Ureter (tissue), 1 donor: ENCODE results near the gene PCMT1. TPM values are rescaled to one million over a fixed set of nuclear protein-coding genes. Genes with fewer than 3 reads are reported as not detected.
"Not testable (repeated sequence)": the region's sequence is repeated elsewhere in the genome, so short reads cannot be mapped to it uniquely, and the experiment has no call there.

Source experiments
- DNase-seq: peaks from one replicate; pipeline ENCODE4 v3.0.0-alpha.2; 2020; ENCODE audit warnings: low spot score
- total RNA-seq: library from RNA; stranded (reverse); gene quantifications from one replicate; pipeline ENCODE4 v1.2.4, GENCODE V29; 2023
- donor health status: DM: yes; HTN: yes; CAD: no.

PCMT1 gene
- 56.0 TPM for total RNA-seq

- peak; percentile 88 for DNase-seq
These were observed at the start of gene PCMT1 for GRCh38 chr6:149749594-149750135. Gene PCMT1, plus strand, starts transcription at chr6:149749741. Its CDS starts 161 bp downstream, at chr6:149749902.

DNA sequence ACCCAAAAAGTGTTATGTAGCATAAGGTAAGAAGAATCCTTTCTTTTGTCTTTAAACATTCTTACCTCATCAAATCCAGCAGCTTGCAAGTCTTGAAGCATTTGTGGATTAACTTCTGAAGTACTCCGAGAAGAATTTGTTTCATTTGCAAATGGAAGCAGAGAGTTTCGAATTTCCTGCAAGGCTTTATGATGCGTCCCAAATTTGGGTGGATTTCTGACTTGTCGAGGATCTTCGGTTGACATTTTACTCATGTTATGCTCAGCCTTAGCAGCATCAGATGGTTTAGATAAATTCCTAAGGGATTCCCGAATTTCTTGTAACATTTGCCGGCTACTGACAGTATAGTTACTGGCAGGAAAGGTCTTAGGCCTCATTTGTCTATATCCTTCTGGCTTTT lies 47.8 kb upstream of the PCMT1 start:
- DNase-seq: no peak

DNA sequence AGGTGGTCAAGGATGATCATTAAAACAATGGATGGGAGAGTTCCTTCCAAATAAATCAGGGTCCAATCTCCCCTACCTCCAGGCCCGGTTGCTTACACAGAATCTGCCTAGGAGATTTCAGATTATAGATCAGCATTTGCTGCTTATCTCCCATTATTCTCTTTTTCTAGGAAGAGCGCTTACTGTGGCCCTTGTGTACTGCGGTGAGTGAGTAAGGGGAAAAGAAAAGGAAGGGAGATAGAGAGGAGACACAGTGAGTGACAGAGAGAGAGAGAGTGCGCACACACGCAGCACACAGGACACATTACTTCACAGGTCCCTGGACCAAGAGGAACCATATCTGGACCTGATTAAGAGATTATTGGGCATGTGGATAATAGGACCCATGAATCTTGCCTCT lies 37.8 kb upstream of the PCMT1 start:
- DNase-seq: no peak

GRCh38 chr6:149714442-149714841 lies 35.1 kb upstream of the PCMT1 start:
- DNase-seq: no peak

GRCh38 chr6:149716181-149716963 lies 33.2 kb upstream of the PCMT1 start:
- DNase-seq: no peak

DNA sequence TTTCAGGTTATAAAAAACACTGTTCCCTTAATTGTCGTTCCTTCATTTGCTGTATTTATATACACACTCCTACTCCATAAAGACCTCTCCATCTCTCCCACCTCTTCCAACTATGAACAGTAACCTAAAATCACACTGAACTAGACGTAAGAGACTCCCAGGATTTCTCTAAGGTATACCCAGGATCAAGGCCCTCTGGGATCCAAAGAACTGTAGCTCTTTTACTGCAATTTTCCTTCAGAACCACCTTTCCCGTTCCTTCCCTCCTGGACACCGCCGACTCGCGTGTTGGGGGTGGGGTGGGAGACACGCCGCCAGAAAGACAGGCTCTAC lies 32.3 kb upstream of the PCMT1 start:
- no peak for DNase-seq

GRCh38 chr6:149717588-149718458 lies 31.7 kb upstream of the PCMT1 start, which contains the start of gene LATS1:
Gene LATS1, minus strand, starts transcription at chr6:149718101. Its CDS starts 15,975 bp downstream, at chr6:149702126.
- peak; percentile 92 for DNase-seq

DNA sequence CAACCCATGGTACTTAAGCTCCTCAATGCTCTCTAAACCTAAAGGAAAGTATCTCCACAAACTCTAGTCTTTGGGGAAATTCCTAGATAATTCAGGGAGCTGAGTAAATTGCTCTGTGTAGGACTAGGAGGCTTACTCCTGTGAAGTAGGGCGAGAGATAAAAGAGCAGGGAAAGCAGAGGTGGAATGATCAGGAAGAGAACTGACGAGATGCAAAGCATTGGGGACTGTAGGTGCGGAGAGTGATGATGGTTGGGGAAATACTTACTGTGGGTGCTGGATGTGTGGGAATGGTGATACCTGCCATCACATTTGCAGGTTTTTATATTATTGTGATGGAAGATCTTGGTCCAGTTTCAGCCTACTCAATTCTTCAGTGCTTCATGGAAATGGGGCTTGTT lies 30.0 kb upstream of the PCMT1 start:
- DNase-seq: no peak

DNA sequence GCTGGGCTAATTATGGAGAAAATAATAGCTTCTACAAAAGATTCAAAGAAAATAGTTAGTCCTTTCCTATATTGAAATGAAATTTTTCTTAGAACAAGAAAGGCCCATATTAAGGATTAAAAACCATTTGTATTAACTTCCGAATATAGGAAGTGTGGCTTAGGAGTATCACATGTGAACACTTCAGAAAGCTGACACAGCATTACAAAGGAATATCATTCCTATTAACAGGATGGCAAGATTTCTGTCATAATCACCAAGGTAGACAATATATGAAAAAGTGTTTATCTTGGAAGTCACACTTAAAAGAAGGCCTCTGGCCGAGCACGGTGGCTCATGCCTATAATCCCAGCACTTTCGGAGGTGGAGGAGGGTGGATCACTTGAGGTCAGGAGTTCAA lies 26.3 kb upstream of the PCMT1 start:
- DNase-seq: no peak

DNA sequence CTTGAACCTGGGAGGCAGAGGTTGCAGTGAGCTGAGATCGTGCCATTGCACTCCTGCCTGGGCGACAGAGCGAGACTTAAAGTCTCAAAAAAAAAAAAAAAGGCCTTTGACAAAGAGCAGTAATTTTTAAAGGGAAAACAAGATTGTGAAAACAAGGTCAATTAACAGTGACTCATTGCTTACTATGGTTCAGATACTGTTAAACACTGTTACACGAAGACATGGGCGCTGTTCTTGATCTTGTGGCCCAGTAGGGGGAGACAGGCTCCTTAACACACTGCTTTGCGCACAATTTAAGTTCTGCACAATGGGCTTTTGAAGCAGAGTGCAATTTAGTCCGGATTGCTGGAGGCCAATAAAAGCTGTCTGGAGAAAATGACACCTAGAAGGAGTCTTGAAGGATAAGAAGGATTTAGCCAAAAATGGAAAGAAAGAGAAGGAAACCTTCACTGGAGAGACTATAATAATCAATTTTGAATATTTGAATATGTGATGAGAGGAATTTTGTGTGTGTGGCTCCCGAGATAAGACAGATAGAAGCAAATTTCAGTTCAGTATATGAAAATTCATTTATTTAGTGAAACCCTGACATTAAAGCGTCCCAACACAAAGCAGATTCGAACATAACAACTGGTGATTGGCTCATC lies 25.6 kb upstream of the PCMT1 start:
- DNase-seq: peak; percentile 52

DNA sequence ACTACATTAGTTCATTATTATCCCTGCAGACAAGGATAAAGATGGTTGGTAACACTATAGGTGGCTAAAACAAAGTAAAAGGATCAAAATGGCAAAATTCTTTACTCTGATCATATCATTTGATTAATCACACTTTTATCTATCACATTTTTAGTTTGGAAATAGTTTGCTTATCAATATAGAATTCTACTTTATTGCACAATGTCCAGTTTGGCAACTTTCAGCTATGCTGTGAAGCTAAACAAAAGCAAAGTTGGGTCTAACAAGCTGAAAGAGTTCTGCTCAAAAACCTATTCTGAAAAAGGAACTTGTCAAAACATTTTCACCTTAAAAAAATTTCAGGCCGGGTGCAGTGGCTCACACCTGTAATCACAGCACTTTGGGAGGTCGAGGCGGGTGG lies 23.8 kb upstream of the PCMT1 start:
- no peak for DNase-seq

GRCh38 chr6:149727793-149728498 lies 21.6 kb upstream of the PCMT1 start:
- no peak for DNase-seq

GRCh38 chr6:149728499-149729234 lies 20.9 kb upstream of the PCMT1 start:
- DNase-seq: no peak

DNA sequence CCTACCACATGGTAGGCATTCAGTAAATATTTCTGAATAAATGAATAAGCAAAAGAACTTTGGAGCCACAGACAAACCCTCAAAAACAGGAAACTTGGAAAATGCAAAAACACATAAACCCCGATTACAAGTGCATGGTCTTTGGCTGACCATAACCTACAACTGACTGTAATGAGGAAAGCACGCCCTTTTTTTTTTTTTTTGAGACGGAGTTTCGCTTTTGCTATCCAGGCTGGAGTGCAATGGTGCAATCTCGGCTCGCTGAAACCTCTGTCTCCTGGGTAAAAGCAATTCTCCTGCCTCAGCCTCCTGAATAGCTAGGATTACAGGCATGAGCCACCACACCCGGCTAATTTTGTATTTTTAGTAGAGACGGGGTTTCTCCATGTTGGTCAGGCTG lies 19.7 kb upstream of the PCMT1 start:
- no peak for DNase-seq

- DNase-seq: no peak
These were observed 16.3 kb upstream of the PCMT1 start for GRCh38 chr6:149733089-149733720.

GRCh38 chr6:149734915-149735314 lies 14.6 kb upstream of the PCMT1 start:
- no peak for DNase-seq

DNA sequence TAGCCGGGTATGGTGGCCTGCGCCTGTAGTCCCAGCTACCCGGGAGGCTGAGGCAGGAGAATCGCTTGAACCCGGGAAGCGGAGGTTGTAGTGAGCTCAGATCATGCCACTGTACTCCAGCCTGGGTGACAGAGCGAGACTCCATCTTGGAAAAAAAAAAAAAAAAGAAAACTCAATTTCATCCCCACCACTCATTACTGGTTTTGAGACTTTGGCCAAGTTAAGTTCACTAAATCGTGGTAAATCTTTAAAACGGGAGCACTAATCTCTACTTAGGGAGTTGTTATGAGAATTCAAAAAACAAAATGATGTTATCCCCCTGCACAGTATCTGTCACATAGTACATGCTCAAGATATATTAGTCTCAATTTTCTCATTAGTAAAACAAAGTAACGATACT lies 4.3 kb upstream of the PCMT1 start:
- DNase-seq: not testable (repeated sequence)

GRCh38 chr6:149746147-149746946 lies 3.2 kb upstream of the PCMT1 start, which contains the start of gene NUP43:
Gene NUP43, minus strand, starts transcription at chr6:149746529. Its CDS starts 34 bp downstream, at chr6:149746495.
- peak; percentile 95 for DNase-seq

DNA sequence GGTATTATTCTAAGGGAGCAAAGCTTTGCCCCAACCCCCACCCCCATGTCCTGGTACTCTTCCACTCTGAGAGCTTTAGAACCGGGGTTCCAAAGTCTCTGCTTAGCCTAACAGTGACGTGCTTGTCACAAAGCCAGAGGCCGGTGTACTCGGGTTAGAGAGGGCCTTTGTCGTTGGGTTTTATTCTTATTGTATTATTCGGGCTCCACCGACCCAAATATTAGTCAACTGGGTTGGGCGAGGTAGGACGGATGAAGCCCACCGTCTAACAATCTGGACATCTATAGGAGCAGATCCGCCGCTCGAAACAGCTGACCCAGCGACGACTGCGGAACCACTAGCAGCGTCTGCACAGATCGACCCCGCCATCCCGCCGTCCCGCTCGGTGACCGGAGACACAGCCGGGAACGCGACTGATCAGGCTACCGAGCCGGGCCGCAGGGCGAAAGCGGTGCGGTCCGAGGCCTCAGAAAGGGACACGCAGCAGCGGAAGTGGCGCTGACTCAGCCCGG lies 403 bp upstream of the PCMT1 start:
- DNase-seq: not testable (repeated sequence)
